OCI-LY1 (cell line): ENCODE measurements around the gene CHMP5.

ENCODE experiments used
- H2AFZ ChIP-seq: fragments of 200-600 bp; sonication (generic), shearing (Covaris generic); 2 replicates; pipeline ENCODE4 v1.6.0; 2014; ENCODE audit warnings: antibody characterized with exemption, mild to moderate bottlenecking, low read length
- H3F3A ChIP-seq: fragments of 200-600 bp; sonication (generic), shearing (Covaris generic); 2 replicates; pipeline ENCODE4 v1.6.0; 2014; ENCODE audit warnings: mild to moderate bottlenecking, antibody characterized with exemption, low read length, moderate library complexity; ENCODE audit not compliant: insufficient read depth
- H3K27ac ChIP-seq: fragments of 200-600 bp; sonication (generic); 2 replicates; pipeline ENCODE4 v1.5.1; 2014; ENCODE audit warnings: low read length, mixed run types, mild to moderate bottlenecking, low read depth; ENCODE audit not compliant: poor library complexity, severe bottlenecking
- H3K27me3 ChIP-seq: fragments of 200-600 bp; sonication (generic); 2 replicates; pipeline ENCODE4 v1.6.0; 2014; ENCODE audit warnings: antibody characterized with exemption, mild to moderate bottlenecking, low read length, moderate library complexity; ENCODE audit not compliant: insufficient read depth
- H3K36me3 ChIP-seq: fragments of 200-600 bp; sonication (generic); 2 replicates; pipeline ENCODE4 v1.6.1; 2014; ENCODE audit warnings: mild to moderate bottlenecking, antibody characterized with exemption, low read length, moderate library complexity, mixed read lengths; ENCODE audit not compliant: insufficient read depth
- H3K4me1 ChIP-seq: fragments of 200-600 bp; sonication (generic); 2 replicates; pipeline ENCODE4 v1.5.1; 2014; ENCODE audit warnings: mild to moderate bottlenecking, low read length, moderate library complexity; ENCODE audit not compliant: insufficient read depth, severe bottlenecking
- H3K4me2 ChIP-seq: fragments of 200-600 bp; sonication (generic), shearing (Covaris generic); 2 replicates; pipeline ENCODE4 v1.6.1; 2014; ENCODE audit warnings: low read length
- H3K4me3 ChIP-seq: fragments of 200-600 bp; sonication (generic); 2 replicates; pipeline ENCODE4 v1.5.1; 2014; ENCODE audit warnings: low read length, low read depth, mild to moderate bottlenecking, mixed read lengths; ENCODE audit not compliant: poor library complexity, severe bottlenecking
- H3K79me2 ChIP-seq: fragments of 200-600 bp; shearing (Covaris generic); 2 replicates; pipeline ENCODE4 v1.6.1; 2016; ENCODE audit warnings: mixed run types, low read length, mixed read lengths; ENCODE audit not compliant: insufficient read depth
- H3K9ac ChIP-seq: fragments of 200-600 bp; sonication (generic), shearing (Covaris generic); 2 replicates; pipeline ENCODE4 v1.6.1; 2014; ENCODE audit warnings: mild to moderate bottlenecking, low read length, mixed read lengths
- H3K9me2 ChIP-seq: fragments of 200-600 bp; sonication (generic), shearing (Covaris generic); 2 replicates; pipeline ENCODE4 v1.6.1; 2014; ENCODE audit warnings: low read depth, mild to moderate bottlenecking, low read length, mixed read lengths
- H3K9me3 ChIP-seq: fragments of 200-600 bp; shearing (Covaris generic); 2 replicates; pipeline ENCODE4 v1.6.1; 2014; ENCODE audit warnings: low read length, mixed read lengths
- H4K20me1 ChIP-seq: fragments of 200-600 bp; sonication (generic), shearing (Covaris generic); 2 replicates; pipeline ENCODE4 v1.6.0; 2016; ENCODE audit warnings: mild to moderate bottlenecking, low read length; ENCODE audit not compliant: insufficient read depth
- CTCF ChIP-seq: fragments of 200-600 bp; sonication (generic), shearing (Covaris generic); IDR thresholded peaks from 2 replicates; pipeline ENCODE4 v1.5.1; 2017; ENCODE audit warnings: mild to moderate bottlenecking, antibody characterized with exemption, low read length, moderate library complexity, mixed read lengths
- EZH2 ChIP-seq: fragments of 200-600 bp; sonication (generic), shearing (Covaris generic); IDR thresholded peaks from 2 replicates; pipeline ENCODE4 v1.8.0; 2017; ENCODE audit warnings: borderline replicate concordance, mixed run types, mild to moderate bottlenecking, antibody characterized with exemption, low read length, moderate library complexity, mixed read lengths

Gene CHMP5

GRCh38 chr9:33300546-33300945 lies 35.7 kb downstream of the CHMP5 start:
- TF ChIP-seq CTCF (no peak), EZH2 (no peak)
- Histone ChIP-seq H3K4me1 (peaks cover 33% of the 10 kb centered on the region), H4K20me1 (no peaks in the 10 kb centered on the region), H3K9me2 (no peaks in the 10 kb centered on the region), H2AFZ (no peak overlapping the region), H3K4me3 (no peak overlapping the region), H3K9me3 (no peaks in the 10 kb centered on the region), H3K27me3 (no peaks in the 10 kb centered on the region), H3K4me2 (no peak overlapping the region), H3K27ac (no peak overlapping the region), H3K36me3 (peaks cover 95% of the 10 kb centered on the region), H3K79me2 (peaks cover 32% of the 10 kb centered on the region), H3F3A (peaks cover 4% of the 10 kb centered on the region; the same call in 1 of the 2 replicates), H3K9ac (no peak overlapping the region)

- no peaks in the 10 kb centered on the region for H3K4me1 ChIP-seq
- H3K27me3 ChIP-seq: no peaks in the 10 kb centered on the region
- H4K20me1 ChIP-seq: no peaks in the 10 kb centered on the region
- no peak overlapping the region for H3K27ac ChIP-seq
- H3K9me3 ChIP-seq: no peaks in the 10 kb centered on the region
- H3K36me3 ChIP-seq: peaks cover 100% of the 10 kb centered on the region
- TF ChIP-seq EZH2 (no peak), CTCF (no peak)
- no peaks in the 10 kb centered on the region for H3F3A ChIP-seq
- no peak overlapping the region for H3K4me2 ChIP-seq
- no peak overlapping the region for H3K4me3 ChIP-seq
- H3K9ac ChIP-seq: no peak overlapping the region
- peaks cover 11% of the 10 kb centered on the region for H3K79me2 ChIP-seq
- no peak overlapping the region for H2AFZ ChIP-seq
- H3K9me2 ChIP-seq: no peaks in the 10 kb centered on the region
Observed at GRCh38 chr9:33304362-33304761, 39.5 kb downstream of the CHMP5 start.

- H4K20me1 ChIP-seq: no peaks in the 10 kb centered on the region
- no peak overlapping the region for H3K4me2 ChIP-seq
- H3K4me3 ChIP-seq: no peak overlapping the region
- H3K4me1 ChIP-seq: no peaks in the 10 kb centered on the region
- no peaks in the 10 kb centered on the region for H3F3A ChIP-seq
- no peaks in the 10 kb centered on the region for H3K9me3 ChIP-seq
- H3K36me3 ChIP-seq: peaks cover 100% of the 10 kb centered on the region
- no peak overlapping the region for H2AFZ ChIP-seq
- TF ChIP-seq EZH2 (no peak), CTCF (no peak)
- H3K27ac ChIP-seq: no peak overlapping the region
- H3K9me2 ChIP-seq: no peaks in the 10 kb centered on the region
- no peaks in the 10 kb centered on the region for H3K79me2 ChIP-seq
- H3K9ac ChIP-seq: no peak overlapping the region
- no peaks in the 10 kb centered on the region for H3K27me3 ChIP-seq
Observed at GRCh38 chr9:33306037-33306436, 41.2 kb downstream of the CHMP5 start.
